ENCODE results near the gene DHX34. TPM values are rescaled to one million over a fixed set of nuclear protein-coding genes. Genes with fewer than 3 reads are reported as not detected.

DHX34 gene
- total RNA-seq, 1 experiment from 2014 or later: 23.0 TPM

DNA sequence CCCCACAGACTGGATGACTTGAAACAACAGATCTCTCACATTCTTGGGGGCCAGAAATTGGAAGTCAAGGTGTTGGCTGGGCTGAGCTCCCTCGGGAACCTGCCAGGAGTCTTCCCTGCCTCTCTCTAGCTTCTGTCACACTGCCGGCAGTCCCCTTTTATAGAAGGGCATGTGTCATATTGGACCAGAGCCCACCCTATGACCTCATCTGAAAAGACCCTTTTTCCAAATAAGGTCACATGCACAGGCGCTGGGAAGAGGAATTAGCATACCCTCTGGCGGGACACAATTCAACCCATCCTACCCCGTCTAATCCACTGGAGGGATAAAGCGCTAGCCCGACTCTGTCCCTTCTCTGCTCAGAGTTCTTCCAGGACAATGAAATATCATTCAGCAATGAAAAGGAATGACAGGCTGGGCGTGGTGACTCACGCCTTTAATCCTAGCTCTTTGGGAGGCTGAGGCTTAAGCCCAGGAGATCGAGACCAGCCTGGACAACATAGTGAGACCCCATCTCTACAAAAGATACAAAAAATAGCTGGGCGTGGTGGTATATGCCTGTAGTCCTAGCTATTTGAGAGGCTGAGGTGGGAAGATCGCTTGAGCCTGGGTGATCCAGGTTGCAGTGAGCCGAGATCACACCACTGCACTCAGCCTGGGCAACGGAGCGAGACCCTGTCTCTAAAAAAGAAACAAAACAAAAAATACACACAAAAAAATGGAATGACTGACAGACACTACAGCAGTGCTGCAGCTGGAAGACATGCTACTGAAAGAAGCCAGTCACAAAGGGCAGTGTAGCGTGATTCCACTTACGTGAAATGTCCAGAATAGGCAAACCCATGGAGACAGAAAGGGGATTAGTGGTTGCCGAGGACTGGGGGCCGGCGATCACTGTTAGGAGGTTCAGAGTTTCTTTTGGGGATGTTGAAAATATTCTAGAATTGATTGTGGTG is 41.7 kb downstream of the DHX34 start:
- H3F3A ChIP-seq (ENCODE audit: insufficient read depth, low read depth): no peaks in the 10 kb centered on the region; the same call in none of the 2 replicates
- H3K4me2 ChIP-seq: no peak overlapping the region
- no TSS peak for BruUV-seq (replicated peaks)
- H3K4me1 ChIP-seq (replicated peaks; ENCODE audit: insufficient read depth): no peaks in the 10 kb centered on the region
- no peaks in the 10 kb centered on the region for H3K36me3 ChIP-seq (ENCODE audit: low read depth)
- H4K20me1 ChIP-seq (ENCODE audit: insufficient read depth): no peaks in the 10 kb centered on the region
- no peaks in the 10 kb centered on the region for H3K9me2 ChIP-seq (ENCODE audit: insufficient read depth)
- H3K4me3 ChIP-seq: no peak overlapping the region
- peaks cover 2% of the 10 kb centered on the region; the same call in 1 of the 2 replicates for H3K27me3 ChIP-seq (ENCODE audit: insufficient read depth, low read depth)
- H3K27ac ChIP-seq: no peak overlapping the region
- no peaks in the 10 kb centered on the region for H3K79me2 ChIP-seq (ENCODE audit: low read depth)
- no peak overlapping the region for H2AFZ ChIP-seq
- TF ChIP-seq EZH2 (IDR thresholded peaks at IDR 0.05; ENCODE audit: low read depth): no peak
- TF ChIP-seq, protein P1, sequence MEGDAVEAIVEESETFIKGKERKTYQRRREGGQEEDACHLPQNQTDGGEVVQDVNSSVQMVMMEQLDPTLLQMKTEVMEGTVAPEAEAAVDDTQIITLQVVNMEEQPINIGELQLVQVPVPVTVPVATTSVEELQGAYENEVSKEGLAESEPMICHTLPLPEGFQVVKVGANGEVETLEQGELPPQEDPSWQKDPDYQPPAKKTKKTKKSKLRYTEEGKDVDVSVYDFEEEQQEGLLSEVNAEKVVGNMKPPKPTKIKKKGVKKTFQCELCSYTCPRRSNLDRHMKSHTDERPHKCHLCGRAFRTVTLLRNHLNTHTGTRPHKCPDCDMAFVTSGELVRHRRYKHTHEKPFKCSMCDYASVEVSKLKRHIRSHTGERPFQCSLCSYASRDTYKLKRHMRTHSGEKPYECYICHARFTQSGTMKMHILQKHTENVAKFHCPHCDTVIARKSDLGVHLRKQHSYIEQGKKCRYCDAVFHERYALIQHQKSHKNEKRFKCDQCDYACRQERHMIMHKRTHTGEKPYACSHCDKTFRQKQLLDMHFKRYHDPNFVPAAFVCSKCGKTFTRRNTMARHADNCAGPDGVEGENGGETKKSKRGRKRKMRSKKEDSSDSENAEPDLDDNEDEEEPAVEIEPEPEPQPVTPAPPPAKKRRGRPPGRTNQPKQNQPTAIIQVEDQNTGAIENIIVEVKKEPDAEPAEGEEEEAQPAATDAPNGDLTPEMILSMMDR (conservative IDR thresholded peaks at IDR 0.05): no peak
- ChIA-PET CTCF (interaction anchor here (0.6 to 1.1 kb wide), 4 partner anchors 37 to 134 kb away, joined by 3 to 5 read pairs (median 4); partner anchors contain the start of gene DHX34), POLR2A (ENCODE audit: unreplicated experiment) (no interaction called here)
- no peaks in the 10 kb centered on the region for H3K9me3 ChIP-seq (ENCODE audit: insufficient read depth, low read depth)
- DNase-seq: no peak
- intact Hi-C loops (cut with micrococcal nuclease; ENCODE audit: unreplicated experiment): loop anchor here (2.0 kb wide), 1 partner anchor 94 kb away; no protein-coding TSS in a partner anchor

DNA sequence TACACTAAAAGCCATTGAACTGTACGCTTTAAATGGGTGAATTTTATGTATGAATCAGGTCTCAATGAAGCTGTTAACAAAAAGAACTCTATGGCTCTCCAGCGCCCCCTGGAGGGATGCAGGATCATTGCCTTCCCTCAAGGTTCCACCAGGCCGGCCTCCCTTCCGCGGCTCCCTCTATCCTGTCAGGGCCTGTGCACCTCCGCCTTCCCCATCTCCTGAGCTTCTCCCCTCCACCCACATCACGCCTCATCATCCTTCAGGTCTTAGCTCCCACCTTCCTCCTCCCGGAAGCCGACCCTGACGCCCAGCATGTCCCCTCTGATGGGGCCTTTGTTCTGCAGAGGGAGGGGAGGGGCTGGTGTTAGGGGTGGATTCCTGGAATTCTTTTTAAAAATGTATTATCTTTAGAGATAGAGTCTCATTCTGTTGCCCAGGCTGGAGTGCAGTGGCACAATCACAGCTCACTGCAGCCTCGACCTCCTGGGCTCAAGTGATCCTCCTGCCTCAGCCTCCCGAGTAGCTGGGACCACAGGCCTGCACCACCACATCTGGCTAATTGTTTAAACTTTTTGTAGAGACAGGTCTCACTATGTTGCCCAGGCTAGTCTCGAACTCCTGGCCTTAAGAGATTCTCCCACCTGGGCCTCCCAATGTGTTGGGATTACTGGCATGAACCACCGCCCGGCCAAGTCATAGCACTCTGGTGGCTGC is 42.6 kb downstream of the DHX34 start:
- Histone ChIP-seq H4K20me1 (ENCODE audit: insufficient read depth) (no peaks in the 10 kb centered on the region), H3K4me2 (no peak overlapping the region), H3K36me3 (ENCODE audit: low read depth) (no peaks in the 10 kb centered on the region), H3K9me3 (ENCODE audit: insufficient read depth, low read depth) (no peaks in the 10 kb centered on the region), H3F3A (ENCODE audit: insufficient read depth, low read depth) (no peaks in the 10 kb centered on the region; the same call in 1 of the 2 replicates), H3K79me2 (ENCODE audit: low read depth) (no peaks in the 10 kb centered on the region), H3K4me3 (no peak overlapping the region), H3K4me1 (replicated peaks; ENCODE audit: insufficient read depth) (no peaks in the 10 kb centered on the region), H3K27me3 (ENCODE audit: insufficient read depth, low read depth) (peaks cover 2% of the 10 kb centered on the region; the same call in 1 of the 2 replicates), H3K9me2 (ENCODE audit: insufficient read depth) (no peaks in the 10 kb centered on the region), H2AFZ (no peak overlapping the region), H3K27ac (no peak overlapping the region)
- ChIA-PET POLR2A (ENCODE audit: unreplicated experiment) (no interaction called here), CTCF (interaction anchor here (0.9 to 1.1 kb wide), 3 partner anchors 36 to 42 kb away, joined by 3 to 5 read pairs (median 4); partner anchors contain the start of gene DHX34)
- DNase-seq: peak; percentile 49 to 73
- TF ChIP-seq EZH2 (IDR thresholded peaks at IDR 0.05; ENCODE audit: low read depth): no peak
- TF ChIP-seq, protein P1 (conservative IDR thresholded peaks at IDR 0.05): peak; percentile 97
- BruUV-seq (replicated peaks): no TSS peak
- intact Hi-C loops (cut with micrococcal nuclease; ENCODE audit: unreplicated experiment): loop anchor here (2.0 kb wide), 1 partner anchor 95 kb away; no protein-coding TSS in a partner anchor

All from PC-9 (cell line).